GM18868 (cell line): ENCODE results near the gene TNKS2.
"Not testable (repeated sequence)": the region's sequence is repeated elsewhere in the genome, so short reads cannot be mapped to it uniquely, and the experiment has no call there.

ENCODE experiments used
- ATAC-seq: cut with Tn5 transposase; IDR thresholded peaks from one replicate; pipeline ENCODE4 v1.9.1; 2021; ENCODE audit warnings: mild to moderate bottlenecking, moderate library complexity; ENCODE audit not compliant: unreplicated experiment

Gene TNKS2

GRCh38 chr10:91796331-91797047 is 1.7 kb upstream of the TNKS2 start:
- ATAC-seq = peak; percentile 42

GRCh38 chr10:91797048-91797690 is 1.1 kb upstream of the TNKS2 start:
- no peak for ATAC-seq

- peak; percentile 37 for ATAC-seq
Measured at GRCh38 chr10:91798649-91799611, 704 bp downstream of the TNKS2 start.

GRCh38 chr10:91799612-91799975 is 1.4 kb downstream of the TNKS2 start:
- no peak for ATAC-seq

GRCh38 chr10:91800182-91800581 is 2.0 kb downstream of the TNKS2 start:
- no peak for ATAC-seq

GRCh38 chr10:91800756-91801155 is 2.5 kb downstream of the TNKS2 start:
- ATAC-seq = no peak

GRCh38 chr10:91803386-91804125 is 5.3 kb downstream of the TNKS2 start:
- ATAC-seq = no peak

GRCh38 chr10:91804126-91804510 is 5.9 kb downstream of the TNKS2 start:
- no peak for ATAC-seq

- no peak for ATAC-seq
Measured at GRCh38 chr10:91805110-91805838, 7.0 kb downstream of the TNKS2 start.

- ATAC-seq = not testable (repeated sequence)
Measured at GRCh38 chr10:91807264-91807663, 9.0 kb downstream of the TNKS2 start.

GRCh38 chr10:91813251-91813650 is 15.0 kb downstream of the TNKS2 start:
- no peak for ATAC-seq

- ATAC-seq = no peak
Measured at GRCh38 chr10:91816981-91817380, 18.8 kb downstream of the TNKS2 start.

- no peak for ATAC-seq
Measured at GRCh38 chr10:91820144-91820543, 21.9 kb downstream of the TNKS2 start.

GRCh38 chr10:91824076-91824475 is 25.9 kb downstream of the TNKS2 start:
- ATAC-seq = no peak

- no peak for ATAC-seq
Measured at GRCh38 chr10:91829268-91829667, 31.0 kb downstream of the TNKS2 start.

- ATAC-seq = no peak
Measured at GRCh38 chr10:91838199-91838598, 40.0 kb downstream of the TNKS2 start.

- ATAC-seq = no peak
Measured at GRCh38 chr10:91843083-91843482, 44.9 kb downstream of the TNKS2 start.

- ATAC-seq = no peak
Measured at GRCh38 chr10:91856637-91857036, 58.4 kb downstream of the TNKS2 start.

- ATAC-seq = no peak
Measured at GRCh38 chr10:91860885-91861284, 62.7 kb downstream of the TNKS2 start.

- ATAC-seq = no peak
Measured at GRCh38 chr10:91864099-91864498, 65.9 kb downstream of the TNKS2 start.
